H9 (cell line): ENCODE data around the gene THRB. TPM values are rescaled to one million over a fixed set of nuclear protein-coding genes. Genes with fewer than 3 reads are reported as not detected.
A peak's percentile ranks its signal among the peaks of the same experiment; 100 is the strongest.

Experiments used
- DNase-seq: peaks from one replicate; pipeline ENCODE4 v3.0.0-alpha.2; 2017
- H2AFZ ChIP-seq: one replicate; pipeline ENCODE4 v1.6.1; 2013; ENCODE audit warnings: mild to moderate bottlenecking, low read length, control low read depth, moderate library complexity
- H2AK5ac ChIP-seq: 2 replicates; pipeline ENCODE4 v1.6.1; 2013; ENCODE audit warnings: low read length, control low read depth, mixed read lengths; ENCODE audit not compliant: insufficient read length
- H2BK120ac ChIP-seq: one replicate; pipeline ENCODE4 v1.6.1; 2013; ENCODE audit warnings: low read depth, mild to moderate bottlenecking, low read length, control low read depth, inconsistent platforms; ENCODE audit not compliant: poor library complexity, severe bottlenecking
- H2BK12ac ChIP-seq: 2 replicates; pipeline ENCODE4 v1.6.1; 2013; ENCODE audit warnings: low read length, control low read depth, mixed read lengths, low read depth; ENCODE audit not compliant: insufficient read length
- H2BK15ac ChIP-seq: 2 replicates; pipeline ENCODE4 v1.6.1; 2013; ENCODE audit warnings: low read depth, low read length, control low read depth
- H2BK20ac ChIP-seq: one replicate; pipeline ENCODE4 v1.6.1; 2013; ENCODE audit warnings: low read depth, mild to moderate bottlenecking, low read length, control low read depth, inconsistent platforms; ENCODE audit not compliant: poor library complexity, severe bottlenecking
- H2BK5ac ChIP-seq: 2 replicates; pipeline ENCODE4 v1.6.1; 2013; ENCODE audit warnings: low read length, control low read depth, mixed read lengths; ENCODE audit not compliant: insufficient read length
- H3K14ac ChIP-seq: 2 replicates; pipeline ENCODE4 v1.6.1; 2013; ENCODE audit warnings: low read length, control low read depth; ENCODE audit not compliant: insufficient read depth
- H3K18ac ChIP-seq: 2 replicates; pipeline ENCODE4 v1.6.1; 2013; ENCODE audit warnings: low read depth, mild to moderate bottlenecking, mixed read lengths, low read length, control low read depth; ENCODE audit not compliant: insufficient read length
- H3K23ac ChIP-seq: 2 replicates; pipeline ENCODE4 v1.6.1; 2013; ENCODE audit warnings: low read length, control low read depth, mixed read lengths, low read depth; ENCODE audit not compliant: insufficient read length
- H3K23me2 ChIP-seq: 2 replicates; pipeline ENCODE4 v1.6.1; 2013; ENCODE audit warnings: low read depth, mild to moderate bottlenecking, mixed read lengths, low read length, control low read depth; ENCODE audit not compliant: insufficient read length, poor library complexity, severe bottlenecking
- H3K27ac ChIP-seq: 2 replicates; pipeline ENCODE4 v1.5.1; 2013; ENCODE audit warnings: low read length, control low read depth, mixed read lengths, low read depth; ENCODE audit not compliant: insufficient read length
- H3K27me3 ChIP-seq: 2 replicates; pipeline ENCODE4 v1.6.1; 2013; ENCODE audit warnings: low read length, control low read depth, inconsistent platforms; ENCODE audit not compliant: insufficient read depth
- H3K4ac ChIP-seq: 2 replicates; pipeline ENCODE4 v1.6.1; 2013; ENCODE audit warnings: low read depth, mild to moderate bottlenecking, control low read depth, inconsistent platforms, low read length, moderate library complexity
- H3K4me1 ChIP-seq: 2 replicates; pipeline ENCODE4 v1.6.1; 2013; ENCODE audit warnings: low read length, control low read depth, inconsistent platforms; ENCODE audit not compliant: insufficient read depth
- H3K4me2 ChIP-seq: 2 replicates; pipeline ENCODE4 v1.6.1; 2013; ENCODE audit warnings: low read length, control low read depth, mixed read lengths; ENCODE audit not compliant: insufficient read length, insufficient read depth
- H3K56ac ChIP-seq: 2 replicates; pipeline ENCODE4 v1.6.1; 2013; ENCODE audit warnings: low read depth, mild to moderate bottlenecking, mixed read lengths, low read length, control low read depth; ENCODE audit not compliant: insufficient read length
- H3K79me1 ChIP-seq: 2 replicates; pipeline ENCODE4 v1.6.1; 2013; ENCODE audit warnings: low read depth, mild to moderate bottlenecking, moderate library complexity, low read length, control low read depth, inconsistent platforms; ENCODE audit not compliant: insufficient read depth, poor library complexity, severe bottlenecking
- H3K79me2 ChIP-seq: 2 replicates; pipeline ENCODE4 v1.6.1; 2013; ENCODE audit warnings: low read length, control low read depth, inconsistent platforms; ENCODE audit not compliant: insufficient read depth
- H3K9ac ChIP-seq: 2 replicates; pipeline ENCODE4 v1.6.1; 2013; ENCODE audit warnings: low read length, control low read depth, mixed read lengths; ENCODE audit not compliant: insufficient read length; ENCODE audit errors: extremely low read depth
- H3K9me3 ChIP-seq: one replicate; pipeline ENCODE4 v1.6.1; 2013; ENCODE audit warnings: low read depth, low read length, inconsistent platforms; ENCODE audit not compliant: control insufficient read depth
- H3T11ph ChIP-seq: one replicate; pipeline ENCODE4 v1.6.1; 2013; ENCODE audit warnings: mild to moderate bottlenecking, low read length, control low read depth, inconsistent platforms
- H4K20me1 ChIP-seq: one replicate; pipeline ENCODE4 v1.6.1; 2013; ENCODE audit not compliant: control insufficient read depth, insufficient read length, insufficient read depth
- H4K5ac ChIP-seq: 2 replicates; pipeline ENCODE4 v1.6.1; 2013; ENCODE audit warnings: low read depth, mild to moderate bottlenecking, mixed read lengths, low read length, control low read depth; ENCODE audit not compliant: insufficient read length
- H4K8ac ChIP-seq: replicated peaks from 2 replicates; pipeline ENCODE4 v1.6.1; 2013; ENCODE audit warnings: low read length, control low read depth, mixed read lengths, low read depth; ENCODE audit not compliant: insufficient read length
- H4K91ac ChIP-seq: 2 replicates; pipeline ENCODE4 v1.6.1; 2013; ENCODE audit warnings: low read depth, mild to moderate bottlenecking, moderate library complexity, mixed read lengths, low read length, control low read depth; ENCODE audit not compliant: insufficient read length
- H3K27ac Mint-ChIP-seq, 3 experiments: 2 replicates in 2 of 3; 3 replicates in 1 of 3; pipeline ENCODE4 v1.8.0; 2020 to 2021; ENCODE audit warnings: mixed read lengths in 3 of 3, mild to moderate bottlenecking in 1 of 3, moderate library complexity in 1 of 3
- H3K27me3 Mint-ChIP-seq: 2 replicates; pipeline ENCODE4 v1.8.0; 2021; ENCODE audit warnings: low read depth, mild to moderate bottlenecking, moderate library complexity, mixed read lengths
- H3K36me3 Mint-ChIP-seq, 3 experiments: 2 replicates in 2 of 3; 3 replicates in 1 of 3; pipeline ENCODE4 v1.8.0; 2020 to 2021; ENCODE audit warnings: low read depth in 3 of 3, mixed read lengths in 3 of 3; ENCODE audit not compliant: insufficient read depth in 1 of 3
- H3K4me1 Mint-ChIP-seq, 2 experiments: 2 replicates each; pipeline ENCODE4 v1.8.0; 2020; ENCODE audit warnings: mixed read lengths in 2 of 2
- H3K4me3 Mint-ChIP-seq, 2 experiments: 2 replicates in 1 of 2; 3 replicates in 1 of 2; pipeline ENCODE4 v1.8.0; 2020 to 2021; ENCODE audit warnings: mild to moderate bottlenecking in 2 of 2, mixed read lengths in 2 of 2, moderate library complexity in 1 of 2
- H3K9me3 Mint-ChIP-seq, 2 experiments: 2 replicates in 1 of 2; 3 replicates in 1 of 2; pipeline ENCODE4 v1.8.0; 2020; ENCODE audit warnings: mild to moderate bottlenecking in 2 of 2, mixed read lengths in 2 of 2, moderate library complexity in 1 of 2
- CTCF ChIP-seq: fragments of 200-600 bp; sonication (generic); conservative IDR thresholded peaks from 3 replicates; pipeline ENCODE4 v1.8.0; 2021; ENCODE audit warnings: antibody characterized with exemption, mild to moderate bottlenecking
- WGBS: extraction: QIAGEN DNeasy Blood & Tissue Kit; methylation state at CpG from one replicate; pipeline ENCODE4 v1.1.7; 2013; ENCODE audit warnings: missing lambda C conversion rate, low lambda C conversion rate, mixed read lengths; ENCODE audit not compliant: insufficient read length; ENCODE audit errors: extremely low coverage; 5-methylcytosine and 5-hydroxymethylcytosine counted together
- total RNA-seq: library from RNA; stranded (reverse); gene quantifications from 2 replicates; pipeline ENCODE4 v1.2.1, GENCODE V29; 2021

The THRB gene
- total RNA-seq, 1 experiment from 2014 or later: 8.6 TPM

GRCh38 chr3:24492971-24493551 lies 1.6 kb downstream of the THRB start:
- Histone ChIP-seq H2AK5ac (no peak overlapping the region), H3K79me1 (no peaks in the 10 kb centered on the region), H3K27me3 (peaks cover 6% of the 10 kb centered on the region; the same call in 1 of the 2 replicates), H2BK5ac (no peak overlapping the region), H2AFZ (no peak overlapping the region), H4K8ac (no peak overlapping the region), H4K20me1 (no peaks in the 10 kb centered on the region), H2BK12ac (no peak overlapping the region), H3K4ac (no peak overlapping the region), H3K23ac (no peak overlapping the region), H2BK20ac (no peak overlapping the region), H3K18ac (no peak overlapping the region), H3K56ac (no peak overlapping the region), H3K9me3 (no peaks in the 10 kb centered on the region), H3K4me2 (no peak overlapping the region), H3K27ac (no peak overlapping the region), H3T11ph (no peak overlapping the region), H2BK15ac (no peak overlapping the region), H3K4me1 (peaks cover 6% of the 10 kb centered on the region; the same call in 1 of the 2 replicates), H2BK120ac (no peak overlapping the region), H4K91ac (no peak overlapping the region), H4K5ac (no peak overlapping the region), H3K14ac (no peak overlapping the region), H3K9ac (no peak overlapping the region), H3K23me2 (peaks cover 16% of the 10 kb centered on the region), H3K79me2 (no peaks in the 10 kb centered on the region)
- Mint-ChIP-seq H3K36me3 (no peaks in the 10 kb centered on the region), H3K27me3 (peaks cover 59% of the 10 kb centered on the region), H3K4me1 (peaks cover 42 to 45% of the 10 kb centered on the region in 2 experiments), H3K9me3 (no peaks in the 10 kb centered on the region), H3K4me3 (peak overlapping the region; percentile 87 to 95), H3K27ac (no peak overlapping the region)
- no peak for DNase-seq
- WGBS: no CpG with 5 or more reads among the region's 4 CpGs
- no peak for TF ChIP-seq CTCF
